SK-N-SH (cell line): Measurements from ENCODE around the gene SLC7A6. TPM values are rescaled to one million over a fixed set of nuclear protein-coding genes. Genes with fewer than 3 reads are reported as not detected.

Source experiments
- CTCF ChIA-PET: fragments of 300-600, 350-600 bp; formaldehyde crosslinking; extraction: SDS; loops from one replicate; lab custom pipeline; 2021; lab: Yijun Ruan, JAX
- POLR2A ChIA-PET: fragments of 350-600 bp; sonication (Branson Sonifier 250); formaldehyde crosslinking; extraction: SDS; loops from one replicate; lab custom pipeline; 2020; ENCODE audit warnings: antibody characterized with exemption, inconsistent platforms; lab: Yijun Ruan, JAX
- DNase-seq: peaks from one replicate; pipeline ENCODE4 v3.0.0; 2012
- H2AFZ ChIP-seq: fragments of 200-600 bp; sonication (generic); 2 replicates; pipeline ENCODE4 v1.8.1; 2016; ENCODE audit warnings: antibody characterized with exemption, mild to moderate bottlenecking, low read depth
- H3F3A ChIP-seq: fragments of 200-600 bp; sonication (generic); replicated peaks from 2 replicates; pipeline ENCODE3; 2016; ENCODE audit warnings: antibody characterized with exemption, mild to moderate bottlenecking; ENCODE audit not compliant: insufficient read depth
- H3K27ac ChIP-seq, 2 experiments: fragments of 200-500 bp in 1 of 2; fragments of 200-600 bp in 1 of 2; sonication (Bioruptor generic) in 1 of 2; sonication (generic), shearing (Covaris generic) in 1 of 2; 2 replicates each; pipeline versions ENCODE4 v1.5.1 to v1.6.1; 2014 to 2016; ENCODE audit warnings: low read depth in 2 of 2, inconsistent platforms in 1 of 2, low read length in 1 of 2, mild to moderate bottlenecking in 1 of 2, mixed read lengths in 1 of 2
- H3K27me3 ChIP-seq: fragments of 200-600 bp; sonication (generic), shearing (Covaris generic); 2 replicates; pipeline ENCODE4 v1.6.1; 2016; ENCODE audit warnings: mixed run types; ENCODE audit not compliant: insufficient read depth
- H3K36me3 ChIP-seq, 2 experiments: fragments of 200-500 bp in 1 of 2; fragments of 200-600 bp in 1 of 2; sonication (Bioruptor generic) in 1 of 2; sonication (generic) in 1 of 2; replicated peaks in 1 of 2; 2 replicates each; pipeline versions ENCODE3 to v1.5.1; 2014 to 2016; ENCODE audit warnings: low read length in 1 of 2, mild to moderate bottlenecking in 1 of 2; ENCODE audit not compliant: insufficient read depth in 2 of 2, control insufficient read depth in 1 of 2
- H3K4me1 ChIP-seq, 2 experiments: fragments of 200-500 bp in 1 of 2; fragments of 200-600 bp in 1 of 2; sonication (Bioruptor generic) in 1 of 2; sonication (generic), shearing (Covaris generic) in 1 of 2; 2 replicates each; pipeline versions ENCODE4 v1.5.1 to v1.6.1; 2014 to 2016; ENCODE audit warnings: low read depth in 1 of 2, low read length in 1 of 2, mixed run types in 1 of 2; ENCODE audit not compliant: insufficient read depth in 2 of 2, control insufficient read depth in 1 of 2
- H3K4me2 ChIP-seq: fragments of 200-600 bp; sonication (generic), shearing (Covaris generic); 2 replicates; pipeline ENCODE4 v1.6.1; 2017; ENCODE audit warnings: mixed run types
- H3K4me3 ChIP-seq, 2 experiments: fragments of 200-500 bp in 1 of 2; fragments of 200-600 bp in 1 of 2; sonication (Bioruptor generic) in 1 of 2; sonication (generic), shearing (Covaris generic) in 1 of 2; 2 replicates each; pipeline versions ENCODE4 v1.5.1 to v1.8.1; 2014 to 2016; ENCODE audit warnings: low read depth in 2 of 2, inconsistent platforms in 1 of 2, low read length in 1 of 2, mild to moderate bottlenecking in 1 of 2, mixed read lengths in 1 of 2, moderate library complexity in 1 of 2
- H3K79me2 ChIP-seq: fragments of 200-600 bp; sonication (generic); 2 replicates; pipeline ENCODE4 v1.8.1; 2017; ENCODE audit warnings: mild to moderate bottlenecking; ENCODE audit not compliant: insufficient read depth
- H3K9ac ChIP-seq: fragments of 200-600 bp; sonication (generic); 2 replicates; pipeline ENCODE4 v1.6.1; 2017; ENCODE audit warnings: mixed run types
- H3K9me2 ChIP-seq: fragments of 200-600 bp; sonication (generic); 2 replicates; pipeline ENCODE4 v1.6.1; 2017; ENCODE audit warnings: mixed run types
- H3K9me3 ChIP-seq: fragments of 200-600 bp; sonication (generic); 2 replicates; pipeline ENCODE4 v1.6.1; 2017; ENCODE audit warnings: mixed run types, mild to moderate bottlenecking, moderate library complexity
- H4K20me1 ChIP-seq: fragments of 200-600 bp; sonication (generic); 2 replicates; pipeline ENCODE4 v1.6.1; 2017; ENCODE audit warnings: mild to moderate bottlenecking, mixed run types; ENCODE audit not compliant: insufficient read depth
- ELF1 ChIP-seq: IDR thresholded peaks from 2 replicates; pipeline ENCODE4 v1.4.0; 2012
- EP300 ChIP-seq, 2 experiments: IDR thresholded peaks; 2 replicates each; pipeline versions ENCODE4 v1.4.0 to v1.6.1; 2012; ENCODE audit warnings: borderline replicate concordance in 1 of 2, low read depth in 1 of 2, low read length in 1 of 2
- EZH2phosphoT487 ChIP-seq: fragments of 200-600 bp; sonication (generic); IDR thresholded peaks from 2 replicates; pipeline ENCODE4 v1.6.1; 2017; ENCODE audit warnings: low read depth, mixed run types, mild to moderate bottlenecking, antibody characterized with exemption, moderate library complexity, borderline replicate concordance
- FOXJ3 ChIP-seq: sonication (generic); formaldehyde crosslinking; IDR thresholded peaks from 2 replicates; pipeline ENCODE4 v1.5.1; 2020; ENCODE audit warnings: mild to moderate bottlenecking, missing genetic modification reagents
- FOXM1 ChIP-seq: IDR thresholded peaks from 2 replicates; pipeline ENCODE4 v1.4.0; 2012; ENCODE audit warnings: low read depth, mild to moderate bottlenecking
- MXI1 ChIP-seq: IDR thresholded peaks from 2 replicates; pipeline ENCODE4 v1.6.1; 2012; ENCODE audit warnings: mild to moderate bottlenecking, low read depth, low read length, improper control_type of control experiment
- NRF1 ChIP-seq: IDR thresholded peaks from 2 replicates; pipeline ENCODE4 v1.6.1; 2012; ENCODE audit warnings: low read depth, mild to moderate bottlenecking, low read length
- POLR2AphosphoS5 ChIP-seq: IDR thresholded peaks from 2 replicates; pipeline ENCODE4 v1.6.1; 2012; ENCODE audit warnings: low read depth, low read length
- RAD21 ChIP-seq: IDR thresholded peaks from 2 replicates; pipeline ENCODE4 v1.6.1; 2012; ENCODE audit warnings: mild to moderate bottlenecking, low read length
- REST ChIP-seq: IDR thresholded peaks from 2 replicates; pipeline ENCODE4 v1.6.1; 2012; ENCODE audit warnings: mild to moderate bottlenecking, low read depth, low read length, moderate library complexity
- RFX5 ChIP-seq: IDR thresholded peaks from 2 replicates; pipeline ENCODE4 v1.6.1; 2012; ENCODE audit warnings: mild to moderate bottlenecking, improper control_type of control experiment, low read length
- RXRA ChIP-seq: IDR thresholded peaks from 2 replicates; pipeline ENCODE4 v1.4.0; 2012; ENCODE audit warnings: low read depth, mild to moderate bottlenecking, borderline replicate concordance
- SMC3 ChIP-seq: IDR thresholded peaks from 2 replicates; pipeline ENCODE4 v1.6.1; 2012; ENCODE audit warnings: low read depth, low read length, improper control_type of control experiment
- TAF1 ChIP-seq: IDR thresholded peaks from 2 replicates; pipeline ENCODE4 v1.6.1; 2012; ENCODE audit warnings: low read depth, mild to moderate bottlenecking, low read length, moderate library complexity, borderline replicate concordance
- TEAD4 ChIP-seq: IDR thresholded peaks from 2 replicates; pipeline ENCODE4 v1.4.0; 2012; ENCODE audit warnings: mild to moderate bottlenecking, borderline replicate concordance; ENCODE audit not compliant: insufficient read depth
- YY1 ChIP-seq: IDR thresholded peaks from 2 replicates; pipeline ENCODE4 v1.4.0; 2012; ENCODE audit warnings: low read depth, mild to moderate bottlenecking
- WGBS: methylation state at CpG from one replicate; pipeline ENCODE4 v1.1.6; 2017; ENCODE audit warnings: low lambda C conversion rate; 5-methylcytosine and 5-hydroxymethylcytosine counted together
- polyA plus RNA-seq, 3 experiments: library from polyadenylated mRNA; depleted of rRNA; stranded (reverse); fragments of >200 nt; gene quantifications; 2 replicates each; pipeline ENCODE4 v1.2.3, GENCODE V29; 2012
- TF ChIP-seq, protein P1 (sequence below): IDR thresholded peaks from 2 replicates; pipeline ENCODE4 v1.4.0; 2012; ENCODE audit warnings: low read depth, borderline replicate concordance
- TF ChIP-seq, protein P2 (sequence below): fragments of 150-350 bp; IDR thresholded peaks from 2 replicates; pipeline ENCODE4 v1.6.1; 2016; ENCODE audit warnings: mild to moderate bottlenecking, low read depth, low read length
- TF ChIP-seq, protein P3 (sequence below): IDR thresholded peaks from 2 replicates; pipeline ENCODE4 v1.4.0; 2012; ENCODE audit warnings: low read depth, borderline replicate concordance
- TF ChIP-seq, protein P4 (sequence below): IDR thresholded peaks from 2 replicates; pipeline ENCODE4 v1.4.0; 2012; ENCODE audit warnings: low read depth

Gene SLC7A6
- polyA plus RNA-seq, 1 of the 3 experiments (the other 2 are of a cell fraction), result 19.0 TPM

DNA sequence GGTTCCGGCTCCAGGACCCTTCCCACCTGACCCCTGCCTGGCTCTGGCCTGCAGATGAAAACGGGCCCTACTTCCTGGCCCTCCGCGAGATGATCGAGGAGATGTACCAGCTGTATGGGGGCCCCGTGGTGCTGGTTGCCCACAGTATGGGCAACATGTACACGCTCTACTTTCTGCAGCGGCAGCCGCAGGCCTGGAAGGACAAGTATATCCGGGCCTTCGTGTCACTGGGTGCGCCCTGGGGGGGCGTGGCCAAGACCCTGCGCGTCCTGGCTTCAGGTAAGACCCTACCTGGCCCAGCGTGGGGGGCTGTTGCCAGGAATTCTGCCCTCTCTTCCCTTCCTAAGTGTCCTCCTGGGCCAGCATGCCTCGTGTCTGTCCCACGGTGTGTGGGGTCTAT, 8.6 kb upstream of the SLC7A6 start:
- ChIA-PET CTCF (interaction anchor here (9.0 kb wide), 1 partner anchor 7 kb away, joined by 92 read pairs; the partner anchor contains the start of gene SLC7A6), POLR2A (no interaction called here)
- H3K4me2 ChIP-seq, result no peak overlapping the region
- no peaks in the 10 kb centered on the region for H3K27me3 ChIP-seq
- H3F3A ChIP-seq, result peaks cover 17% of the 10 kb centered on the region
- peaks cover 0 to 6% of the 10 kb centered on the region in 2 experiments; a peak in 2 of 4 replicates for H3K4me1 ChIP-seq
- peaks cover 13 to 19% of the 10 kb centered on the region in 2 experiments for H3K36me3 ChIP-seq
- H2AFZ ChIP-seq, result no peak overlapping the region
- no peak overlapping the region for H3K9ac ChIP-seq
- no peak overlapping the region for H3K4me3 ChIP-seq
- no peaks in the 10 kb centered on the region for H4K20me1 ChIP-seq
- no peak for DNase-seq
- no peaks in the 10 kb centered on the region for H3K9me2 ChIP-seq
- no peaks in the 10 kb centered on the region for H3K79me2 ChIP-seq
- H3K27ac ChIP-seq, result no peak overlapping the region
- TF ChIP-seq ELF1 (no peak), RXRA (no peak), REST (no peak), FOXM1 (no peak), EZH2phosphoT487 (no peak), SMC3 (no peak), EP300 (IDR thresholded peaks at IDR 0.05; ENCODE audit: borderline replicate concordance in 1 of 2, low read depth in 1 of 2, low read length in 1 of 2) (no peak), POLR2AphosphoS5 (no peak), RAD21 (no peak), YY1 (no peak), TEAD4 (no peak), RFX5 (no peak), MXI1 (no peak), FOXJ3 (CRISPR knock-in tag) (no peak), TAF1 (no peak), NRF1 (no peak)
- TF ChIP-seq, protein P1, sequence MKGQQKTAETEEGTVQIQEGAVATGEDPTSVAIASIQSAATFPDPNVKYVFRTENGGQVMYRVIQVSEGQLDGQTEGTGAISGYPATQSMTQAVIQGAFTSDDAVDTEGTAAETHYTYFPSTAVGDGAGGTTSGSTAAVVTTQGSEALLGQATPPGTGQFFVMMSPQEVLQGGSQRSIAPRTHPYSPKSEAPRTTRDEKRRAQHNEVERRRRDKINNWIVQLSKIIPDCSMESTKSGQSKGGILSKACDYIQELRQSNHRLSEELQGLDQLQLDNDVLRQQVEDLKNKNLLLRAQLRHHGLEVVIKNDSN, result no peak
- TF ChIP-seq, protein P2, sequence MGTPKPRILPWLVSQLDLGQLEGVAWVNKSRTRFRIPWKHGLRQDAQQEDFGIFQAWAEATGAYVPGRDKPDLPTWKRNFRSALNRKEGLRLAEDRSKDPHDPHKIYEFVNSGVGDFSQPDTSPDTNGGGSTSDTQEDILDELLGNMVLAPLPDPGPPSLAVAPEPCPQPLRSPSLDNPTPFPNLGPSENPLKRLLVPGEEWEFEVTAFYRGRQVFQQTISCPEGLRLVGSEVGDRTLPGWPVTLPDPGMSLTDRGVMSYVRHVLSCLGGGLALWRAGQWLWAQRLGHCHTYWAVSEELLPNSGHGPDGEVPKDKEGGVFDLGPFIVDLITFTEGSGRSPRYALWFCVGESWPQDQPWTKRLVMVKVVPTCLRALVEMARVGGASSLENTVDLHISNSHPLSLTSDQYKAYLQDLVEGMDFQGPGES, result no peak
- TF ChIP-seq, protein P3, sequence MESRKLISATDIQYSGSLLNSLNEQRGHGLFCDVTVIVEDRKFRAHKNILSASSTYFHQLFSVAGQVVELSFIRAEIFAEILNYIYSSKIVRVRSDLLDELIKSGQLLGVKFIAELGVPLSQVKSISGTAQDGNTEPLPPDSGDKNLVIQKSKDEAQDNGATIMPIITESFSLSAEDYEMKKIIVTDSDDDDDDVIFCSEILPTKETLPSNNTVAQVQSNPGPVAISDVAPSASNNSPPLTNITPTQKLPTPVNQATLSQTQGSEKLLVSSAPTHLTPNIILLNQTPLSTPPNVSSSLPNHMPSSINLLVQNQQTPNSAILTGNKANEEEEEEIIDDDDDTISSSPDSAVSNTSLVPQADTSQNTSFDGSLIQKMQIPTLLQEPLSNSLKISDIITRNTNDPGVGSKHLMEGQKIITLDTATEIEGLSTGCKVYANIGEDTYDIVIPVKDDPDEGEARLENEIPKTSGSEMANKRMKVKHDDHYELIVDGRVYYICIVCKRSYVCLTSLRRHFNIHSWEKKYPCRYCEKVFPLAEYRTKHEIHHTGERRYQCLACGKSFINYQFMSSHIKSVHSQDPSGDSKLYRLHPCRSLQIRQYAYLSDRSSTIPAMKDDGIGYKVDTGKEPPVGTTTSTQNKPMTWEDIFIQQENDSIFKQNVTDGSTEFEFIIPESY, result no peak
- TF ChIP-seq, protein P4, sequence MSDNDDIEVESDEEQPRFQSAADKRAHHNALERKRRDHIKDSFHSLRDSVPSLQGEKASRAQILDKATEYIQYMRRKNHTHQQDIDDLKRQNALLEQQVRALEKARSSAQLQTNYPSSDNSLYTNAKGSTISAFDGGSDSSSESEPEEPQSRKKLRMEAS, result no peak
- WGBS, result 90% methylated on average over 13 of the region's 18 CpGs
- H3K9me3 ChIP-seq, result no peaks in the 10 kb centered on the region
